HepG2 (cell line): ENCODE results near the gene PRKAG3. TPM values are rescaled to one million over a fixed set of nuclear protein-coding genes. Genes with fewer than 3 reads are reported as not detected.

Source experiments
- FOSL2 ChIP-seq: sonication (generic); formaldehyde crosslinking; IDR thresholded peaks from 2 replicates; pipeline ENCODE4 v1.4.0; 2020; ENCODE audit warnings: missing genetic modification reagents
- HDAC1 ChIP-seq: sonication (generic); formaldehyde crosslinking; IDR thresholded peaks from 2 replicates; pipeline ENCODE4 v1.5.1; 2020; ENCODE audit warnings: mild to moderate bottlenecking, missing genetic modification reagents
- MED1 ChIP-seq: sonication (generic); formaldehyde crosslinking; IDR thresholded peaks from 2 replicates; pipeline ENCODE4 v1.4.0; 2020; ENCODE audit warnings: missing genetic modification reagents
- MEF2D ChIP-seq: sonication (generic); formaldehyde crosslinking; IDR thresholded peaks from 2 replicates; pipeline ENCODE4 v1.5.1; 2020; ENCODE audit warnings: mild to moderate bottlenecking, missing genetic modification reagents
- NCOA2 ChIP-seq: sonication (generic); formaldehyde crosslinking; IDR thresholded peaks from 2 replicates; pipeline ENCODE4 v1.8.0; 2022; ENCODE audit warnings: inconsistent platforms
- POLR2AphosphoS5 ChIP-seq: IDR thresholded peaks from 2 replicates; pipeline ENCODE4 v1.6.1; 2012; ENCODE audit warnings: low read depth, low read length
- RCOR2 ChIP-seq: IDR thresholded peaks from 2 replicates; pipeline ENCODE4 v1.6.1; 2016; ENCODE audit warnings: missing biosample characterization, missing genetic modification reagents
- SKI ChIP-seq: fragments of 450-650 bp; IDR thresholded peaks from one replicate; pipeline ENCODE4 v1.6.1; 2018; ENCODE audit warnings: mild to moderate bottlenecking; ENCODE audit not compliant: partially characterized antibody
- TBL1XR1 ChIP-seq: fragments of 150-350 bp; IDR thresholded peaks from 2 replicates; pipeline ENCODE4 v1.6.1; 2014; ENCODE audit warnings: borderline replicate concordance, low read length; ENCODE audit not compliant: partially characterized antibody
- YY1 ChIP-seq: IDR thresholded peaks from 2 replicates; pipeline ENCODE4 v1.6.1; 2011; ENCODE audit warnings: low read length, low read depth, moderate library complexity, mild to moderate bottlenecking; ENCODE audit not compliant: insufficient read depth, insufficient replicate concordance
- ZFP1 ChIP-seq: IDR thresholded peaks from 2 replicates; pipeline ENCODE4 v1.6.1; 2016
- ZFP90 ChIP-seq: sonication (generic); formaldehyde crosslinking; IDR thresholded peaks from 2 replicates; pipeline ENCODE4 v1.8.0; 2022; ENCODE audit warnings: missing genetic modification reagents, mild to moderate bottlenecking, inconsistent platforms, borderline replicate concordance
- ZMYM2 ChIP-seq: sonication (generic); formaldehyde crosslinking; IDR thresholded peaks from 2 replicates; pipeline ENCODE4 v1.8.0; 2022; ENCODE audit warnings: mild to moderate bottlenecking, missing genetic modification reagents
- ZNF264 ChIP-seq: sonication (generic); formaldehyde crosslinking; IDR thresholded peaks from 2 replicates; pipeline ENCODE4 v1.4.0; 2020; ENCODE audit warnings: missing genetic modification reagents
- ZNF34 ChIP-seq: sonication (generic); formaldehyde crosslinking; IDR thresholded peaks from 2 replicates; pipeline ENCODE4 v1.4.0; 2020; ENCODE audit warnings: mild to moderate bottlenecking, missing genetic modification reagents, borderline replicate concordance
- ZNF552 ChIP-seq: sonication (generic); formaldehyde crosslinking; IDR thresholded peaks from 2 replicates; pipeline ENCODE4 v1.9.0; 2022; ENCODE audit warnings: missing genetic modification reagents, mild to moderate bottlenecking, borderline replicate concordance
- ZNF564 ChIP-seq: sonication (generic); formaldehyde crosslinking; IDR thresholded peaks from 2 replicates; pipeline ENCODE4 v1.8.1; 2023; ENCODE audit warnings: mild to moderate bottlenecking, missing genetic modification reagents
- ZNF598 ChIP-seq: sonication (generic); formaldehyde crosslinking; IDR thresholded peaks from 2 replicates; pipeline ENCODE4 v1.5.1; 2020; ENCODE audit warnings: mild to moderate bottlenecking, missing genetic modification reagents, borderline replicate concordance
- ZNF629 ChIP-seq: sonication (generic); formaldehyde crosslinking; conservative IDR thresholded peaks from 2 replicates; pipeline ENCODE4 v1.5.0; 2020; ENCODE audit warnings: missing genetic modification reagents
- ZNF747 ChIP-seq: sonication (generic); formaldehyde crosslinking; IDR thresholded peaks from 2 replicates; pipeline ENCODE4 v1.8.1; 2023; ENCODE audit warnings: missing genetic modification reagents, mild to moderate bottlenecking, borderline replicate concordance
- ZNF878 ChIP-seq: sonication (generic); formaldehyde crosslinking; IDR thresholded peaks from 2 replicates; pipeline ENCODE4 v1.8.1; 2023; ENCODE audit warnings: mild to moderate bottlenecking, missing genetic modification reagents, moderate library complexity
- polyA plus RNA-seq, 8 experiments: library from polyadenylated mRNA; depleted of rRNA in 3 of 8; stranded (reverse) in 7 of 8; unstranded in 1 of 8; fragments of >200 nt; fragmentation: Illumina TruSeq in 4 of 8; extraction: Trizol in 4 of 8; gene quantifications; 2 replicates each; pipeline versions ENCODE4 v1.2.1 to v1.2.3, GENCODE V29; 2011 to 2016; ENCODE audit warnings: low read depth in 4 of 8, missing spikeins in 1 of 8, mixed read lengths in 1 of 8; ENCODE audit not compliant: insufficient read depth in 1 of 8
- total RNA-seq, 5 experiments: library from RNA; depleted of rRNA; stranded (reverse); fragments of >200 nt; fragmentation: Illumina TruSeq; extraction: Trizol; gene quantifications; 2 replicates each; pipeline ENCODE4 v1.2.3, GENCODE V29; 2016; ENCODE audit warnings: low read depth in 1 of 5
- TF ChIP-seq, protein P1 (sequence below): sonication (generic); formaldehyde crosslinking; IDR thresholded peaks from 2 replicates; pipeline ENCODE4 v1.5.1; 2020; ENCODE audit warnings: mild to moderate bottlenecking, missing genetic modification reagents, borderline replicate concordance
- TF ChIP-seq, protein P2 (sequence below): IDR thresholded peaks from 2 replicates; pipeline ENCODE4 v1.6.1; 2012; ENCODE audit warnings: low read depth, low read length, improper control_type of control experiment
- TF ChIP-seq, protein P3 (sequence below): sonication (generic); formaldehyde crosslinking; IDR thresholded peaks from 2 replicates; pipeline ENCODE4 v1.8.0; 2022; ENCODE audit warnings: mild to moderate bottlenecking, missing genetic modification reagents, moderate library complexity
- TF ChIP-seq, protein P4 (sequence below): sonication (generic); formaldehyde crosslinking; IDR thresholded peaks from 2 replicates; pipeline ENCODE4 v1.8.0; 2022; ENCODE audit warnings: mild to moderate bottlenecking, missing genetic modification reagents; ENCODE audit not compliant: insufficient replicate concordance

PRKAG3 gene
- total and polyA plus RNA-seq, 2 of the 13 experiments (the other 11 are each of a cell fraction or from before 2014, with no cell fraction given): not detected

DNA sequence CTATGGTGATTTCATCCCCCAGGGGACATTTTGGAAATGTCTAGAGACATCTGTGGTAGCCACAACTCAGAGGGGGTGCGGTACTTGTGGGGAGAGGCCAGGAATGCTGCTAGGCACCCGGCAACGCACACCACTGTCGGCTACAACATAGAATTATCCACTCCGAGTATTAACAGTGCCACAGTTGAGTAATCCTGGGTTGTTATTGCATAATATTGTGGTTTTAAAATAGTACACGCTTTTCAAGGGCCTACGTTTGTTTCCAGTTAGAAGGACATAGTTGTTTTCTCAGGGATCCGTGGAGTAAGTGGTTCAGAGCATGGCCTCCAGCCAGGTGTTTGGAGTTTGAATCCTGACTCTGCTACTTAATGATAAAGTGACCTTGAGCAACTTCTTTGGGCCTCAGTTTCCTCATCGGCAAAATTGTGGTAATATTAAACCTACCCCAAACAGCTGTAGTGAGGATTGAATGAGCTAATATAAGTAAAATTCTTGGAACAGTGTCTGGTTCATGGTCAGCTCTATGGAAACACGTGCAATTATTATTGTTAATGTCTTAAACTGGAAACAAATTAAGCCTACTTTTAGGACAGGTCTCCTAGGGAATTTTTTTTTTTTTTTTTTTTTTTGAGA is 25.1 kb downstream of the PRKAG3 start (continued):
- peak; percentile 90 for TF ChIP-seq ZFP1 (CRISPR knock-in tag)
- TF ChIP-seq SKI: peak; percentile 30
- TF ChIP-seq POLR2AphosphoS5: no peak
- TF ChIP-seq MED1 (CRISPR knock-in tag): peak; percentile 83
- peak; percentile 83; the same call in 1 of the 2 replicates for TF ChIP-seq ZNF878 (CRISPR knock-in tag)
- TF ChIP-seq ZNF629 (CRISPR knock-in tag): no peak
- peak; percentile 84 for TF ChIP-seq NCOA2
- peak; percentile 87 for TF ChIP-seq RCOR2 (CRISPR knock-in tag)
- peak; percentile 97 for TF ChIP-seq MEF2D (CRISPR knock-in tag)
- TF ChIP-seq, protein P1, sequence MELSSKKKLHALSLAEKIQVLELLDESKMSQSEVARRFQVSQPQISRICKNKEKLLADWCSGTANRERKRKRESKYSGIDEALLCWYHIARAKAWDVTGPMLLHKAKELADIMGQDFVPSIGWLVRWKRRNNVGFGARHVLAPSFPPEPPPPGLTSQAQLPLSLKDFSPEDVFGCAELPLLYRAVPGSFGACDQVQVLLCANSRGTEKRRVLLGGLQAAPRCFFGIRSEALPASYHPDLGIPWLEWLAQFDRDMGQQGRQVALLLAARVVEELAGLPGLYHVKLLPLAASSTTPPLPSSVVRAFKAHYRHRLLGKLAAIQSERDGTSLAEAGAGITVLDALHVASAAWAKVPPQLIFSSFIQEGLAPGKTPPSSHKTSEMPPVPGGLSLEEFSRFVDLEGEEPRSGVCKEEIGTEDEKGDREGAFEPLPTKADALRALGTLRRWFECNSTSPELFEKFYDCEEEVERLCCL (CRISPR knock-in tag): 0 out of 2 replicates have a peak, but pooled peaks have one; percentile 7
- TF ChIP-seq ZNF34 (CRISPR knock-in tag): no peak
- no peak for TF ChIP-seq ZNF598
- TF ChIP-seq, protein P2, sequence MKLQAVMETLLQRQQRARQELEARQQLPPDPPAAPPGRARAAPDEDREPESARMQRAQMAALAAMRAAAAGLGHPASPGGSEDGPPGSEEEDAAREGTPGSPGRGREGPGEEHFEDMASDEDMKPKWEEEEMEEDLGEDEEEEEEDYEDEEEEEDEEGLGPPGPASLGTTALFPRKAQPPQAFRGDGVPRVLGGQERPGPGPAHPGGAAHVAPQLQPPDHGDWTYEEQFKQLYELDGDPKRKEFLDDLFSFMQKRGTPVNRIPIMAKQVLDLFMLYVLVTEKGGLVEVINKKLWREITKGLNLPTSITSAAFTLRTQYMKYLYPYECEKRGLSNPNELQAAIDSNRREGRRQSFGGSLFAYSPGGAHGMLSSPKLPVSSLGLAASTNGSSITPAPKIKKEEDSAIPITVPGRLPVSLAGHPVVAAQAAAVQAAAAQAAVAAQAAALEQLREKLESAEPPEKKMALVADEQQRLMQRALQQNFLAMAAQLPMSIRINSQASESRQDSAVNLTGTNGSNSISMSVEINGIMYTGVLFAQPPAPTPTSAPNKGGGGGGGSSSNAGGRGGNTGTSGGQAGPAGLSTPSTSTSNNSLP: peak; percentile 35; the same call in 1 of the 2 replicates
- TF ChIP-seq ZNF552 (CRISPR knock-in tag): peak; percentile 49; the same call in 1 of the 2 replicates
- peak; percentile 48 for TF ChIP-seq TBL1XR1
- TF ChIP-seq, protein P3, sequence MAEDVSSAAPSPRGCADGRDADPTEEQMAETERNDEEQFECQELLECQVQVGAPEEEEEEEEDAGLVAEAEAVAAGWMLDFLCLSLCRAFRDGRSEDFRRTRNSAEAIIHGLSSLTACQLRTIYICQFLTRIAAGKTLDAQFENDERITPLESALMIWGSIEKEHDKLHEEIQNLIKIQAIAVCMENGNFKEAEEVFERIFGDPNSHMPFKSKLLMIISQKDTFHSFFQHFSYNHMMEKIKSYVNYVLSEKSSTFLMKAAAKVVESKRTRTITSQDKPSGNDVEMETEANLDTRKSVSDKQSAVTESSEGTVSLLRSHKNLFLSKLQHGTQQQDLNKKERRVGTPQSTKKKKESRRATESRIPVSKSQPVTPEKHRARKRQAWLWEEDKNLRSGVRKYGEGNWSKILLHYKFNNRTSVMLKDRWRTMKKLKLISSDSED (CRISPR knock-in tag): no peak
- 0 out of 2 replicates have a peak, but pooled peaks have one; percentile 24 for TF ChIP-seq ZNF747 (CRISPR knock-in tag)
- TF ChIP-seq, protein P4, sequence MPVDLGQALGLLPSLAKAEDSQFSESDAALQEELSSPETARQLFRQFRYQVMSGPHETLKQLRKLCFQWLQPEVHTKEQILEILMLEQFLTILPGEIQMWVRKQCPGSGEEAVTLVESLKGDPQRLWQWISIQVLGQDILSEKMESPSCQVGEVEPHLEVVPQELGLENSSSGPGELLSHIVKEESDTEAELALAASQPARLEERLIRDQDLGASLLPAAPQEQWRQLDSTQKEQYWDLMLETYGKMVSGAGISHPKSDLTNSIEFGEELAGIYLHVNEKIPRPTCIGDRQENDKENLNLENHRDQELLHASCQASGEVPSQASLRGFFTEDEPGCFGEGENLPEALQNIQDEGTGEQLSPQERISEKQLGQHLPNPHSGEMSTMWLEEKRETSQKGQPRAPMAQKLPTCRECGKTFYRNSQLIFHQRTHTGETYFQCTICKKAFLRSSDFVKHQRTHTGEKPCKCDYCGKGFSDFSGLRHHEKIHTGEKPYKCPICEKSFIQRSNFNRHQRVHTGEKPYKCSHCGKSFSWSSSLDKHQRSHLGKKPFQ (CRISPR knock-in tag): no peak
- peak; percentile 71 for TF ChIP-seq HDAC1
- TF ChIP-seq ZNF564 (CRISPR knock-in tag): peak; percentile 85; the same call in 1 of the 2 replicates
- TF ChIP-seq ZMYM2 (CRISPR knock-in tag): peak; percentile 78; the same call in 1 of the 2 replicates
- peak; percentile 98 for TF ChIP-seq ZFP90 (CRISPR knock-in tag)
- peak; percentile 14 for TF ChIP-seq YY1
- peak; percentile 83; the same call in 1 of the 2 replicates for TF ChIP-seq ZNF264
- TF ChIP-seq FOSL2: peak; percentile 62
